GM12878 (cell line): ENCODE results near the gene SCLT1. TPM values are rescaled to one million over a fixed set of nuclear protein-coding genes. Genes with fewer than 3 reads are reported as not detected.

Source experiments
- ATAC-seq: fragments of 200-7000 bp; cut with Tn5 transposase; 3 replicates; pipeline ENCODE4 v1.9.1; 2020; ENCODE audit warnings: mild to moderate bottlenecking, moderate library complexity
- BruUV-seq: library from RNA; stranded (reverse); fragments of 400-500 nt; replicated peaks from 2 replicates; lab custom pipeline; 2021; lab: Mats Ljungman, UMichigan
- CTCF ChIA-PET: fragments of 300-600 bp; sonication (Branson Sonifier 250); formaldehyde crosslinking; extraction: SDS; loops from one replicate; lab custom pipeline; 2021; ENCODE audit warnings: inconsistent platforms; lab: Yijun Ruan, JAX
- POLR2A ChIA-PET: fragments of 350-600 bp; formaldehyde crosslinking; extraction: SDS; loops from one replicate; lab custom pipeline; 2021; ENCODE audit warnings: inconsistent platforms; lab: Charles Lee
- RAD21 ChIA-PET: fragments of 300-600 bp; sonication (Branson Sonifier 250); formaldehyde crosslinking; loops from one replicate; lab custom pipeline; 2023; ENCODE audit warnings: antibody characterized with exemption; ENCODE audit not compliant: unreplicated experiment; lab: Charles Lee
- SMC1A ChIA-PET: fragments of 300-600 bp; sonication (Branson Sonifier 250); formaldehyde crosslinking; loops from one replicate; lab custom pipeline; 2023; ENCODE audit not compliant: unreplicated experiment, uncharacterized antibody; lab: Charles Lee
- DNase-seq: peaks from one replicate; pipeline ENCODE4 v3.0.0-alpha.2; 2011; ENCODE audit warnings: low read depth, low spot score
- FAIRE-seq: peaks from 3 replicates; lab custom pipeline; 2011; peaks lifted over from hg19 to GRCh38; lab: Jason Lieb, UNC
- H2AFZ ChIP-seq: 2 replicates; pipeline ENCODE4 v1.6.0; 2011; ENCODE audit warnings: low read depth, low read length, control low read depth; ENCODE audit not compliant: control insufficient read depth
- H3K27ac ChIP-seq: 2 replicates; pipeline ENCODE4 v1.5.1; 2011; ENCODE audit warnings: control low read depth; ENCODE audit not compliant: control insufficient read depth, insufficient read depth
- H3K27me3 ChIP-seq, 2 experiments: replicated peaks in 1 of 2; 2 replicates each; pipeline versions ENCODE4 v1.6.0 to v1.6.1; 2011; ENCODE audit warnings: low read length in 1 of 2; ENCODE audit not compliant: control insufficient read depth in 2 of 2, insufficient read depth in 2 of 2
- H3K36me3 ChIP-seq, 2 experiments: 2 replicates each; pipeline ENCODE4 v1.5.1; 2011; ENCODE audit warnings: low read length in 1 of 2; ENCODE audit not compliant: control insufficient read depth in 2 of 2, insufficient read depth in 2 of 2
- H3K4me1 ChIP-seq: 2 replicates; pipeline ENCODE4 v1.6.1; 2011; ENCODE audit warnings: mild to moderate bottlenecking, low read length, moderate library complexity, mixed read lengths; ENCODE audit not compliant: control insufficient read depth, insufficient read depth
- H3K4me2 ChIP-seq: 2 replicates; pipeline ENCODE4 v1.6.0; 2011; ENCODE audit warnings: control low read depth; ENCODE audit not compliant: control insufficient read depth, insufficient read depth
- H3K4me3 ChIP-seq: fragments of 200-600 bp; sonication (generic); 2 replicates; pipeline ENCODE4 v1.5.1; 2016
- H3K79me2 ChIP-seq: 2 replicates; pipeline ENCODE4 v1.6.0; 2011; ENCODE audit warnings: low read length; ENCODE audit not compliant: control insufficient read depth, insufficient read depth
- H3K9ac ChIP-seq: 2 replicates; pipeline ENCODE4 v1.8.0; 2011; ENCODE audit warnings: low read length, control low read depth, mixed read lengths; ENCODE audit not compliant: control insufficient read depth, insufficient read depth
- H3K9me3 ChIP-seq: replicated peaks from 3 replicates; pipeline ENCODE4 v1.5.1; 2011; ENCODE audit warnings: mild to moderate bottlenecking, low read length; ENCODE audit not compliant: control insufficient read depth, insufficient read depth
- H4K20me1 ChIP-seq: 2 replicates; pipeline ENCODE4 v1.6.0; 2011; ENCODE audit not compliant: control insufficient read depth, insufficient read depth
- ATF7 ChIP-seq: fragments of 450-650 bp; IDR thresholded peaks from 2 replicates; pipeline ENCODE4 v1.6.1; 2016; ENCODE audit warnings: low read depth, mild to moderate bottlenecking
- CEBPZ ChIP-seq: fragments of 150-350 bp; IDR thresholded peaks from 2 replicates; pipeline ENCODE4 v1.6.1; 2016; ENCODE audit warnings: low read depth, low read length
- HDGF ChIP-seq: fragments of 450-650 bp; IDR thresholded peaks from 2 replicates; pipeline ENCODE4 v1.6.1; 2016; ENCODE audit warnings: antibody characterized with exemption
- MYC ChIP-seq: IDR thresholded peaks from 2 replicates; pipeline ENCODE4 v1.6.1; 2011; ENCODE audit warnings: mild to moderate bottlenecking, low read length, moderate library complexity, inconsistent platforms; ENCODE audit not compliant: insufficient read depth, insufficient replicate concordance, insufficient read length, severe bottlenecking
- NFXL1 ChIP-seq: fragments of 450-650 bp; IDR thresholded peaks from 2 replicates; pipeline ENCODE4 v1.6.1; 2017; ENCODE audit warnings: antibody characterized with exemption, mild to moderate bottlenecking, borderline replicate concordance
- PAX8 ChIP-seq: fragments of 450-650 bp; IDR thresholded peaks from 2 replicates; pipeline ENCODE4 v1.6.1; 2017; ENCODE audit warnings: mild to moderate bottlenecking, moderate library complexity
- POLR2AphosphoS2 ChIP-seq: IDR thresholded peaks from 2 replicates; pipeline ENCODE4 v1.6.1; 2011; ENCODE audit warnings: low read depth, mild to moderate bottlenecking, low read length, improper control_type of control experiment, moderate library complexity
- SIN3A ChIP-seq: IDR thresholded peaks from 2 replicates; pipeline ENCODE4 v1.6.1; 2012; ENCODE audit warnings: low read depth, low read length, improper control_type of control experiment
- WRNIP1 ChIP-seq: IDR thresholded peaks from 2 replicates; pipeline ENCODE4 v1.6.1; 2011; ENCODE audit warnings: low read depth, low read length, improper control_type of control experiment, borderline replicate concordance
- ZBED1 ChIP-seq: IDR thresholded peaks from 2 replicates; pipeline ENCODE4 v1.6.1; 2016; ENCODE audit warnings: borderline replicate concordance
- WGBS: methylation state at CpG from one replicate; pipeline ENCODE4 v1.1.6; 2016; ENCODE audit warnings: low lambda C conversion rate; ENCODE audit not compliant: insufficient replicate concordance, insufficient coverage; ENCODE audit errors: missing lambda C conversion rate; 5-methylcytosine and 5-hydroxymethylcytosine counted together
- in situ Hi-C: fragments of 300-500 bp; cut with MboI; formaldehyde crosslinking; loops from 9 replicates; pipeline ENCODE4 v1.14.3; 2018; ENCODE audit warnings: mixed read lengths
- intact Hi-C: fragments of 100-400 bp; cut with micrococcal nuclease; formaldehyde crosslinking; loops from one replicate; pipeline ENCODE4 v1.14.2; 2022; ENCODE audit not compliant: unreplicated experiment
- polyA plus RNA-seq, 11 experiments: library from polyadenylated mRNA; depleted of rRNA in 4 of 11; unstranded in 6 of 11; stranded (reverse) in 5 of 11; fragments of >200 nt; fragmentation: Nextera tagmentation in 4 of 11; fragmentation: Illumina TruSeq in 1 of 11; extraction: Ambion mirVana in 4 of 11; extraction: Trizol in 1 of 11; gene quantifications; 1 replicate in 1 of 11; 2 replicates in 10 of 11; pipeline versions ENCODE4 v1.2.1 to v1.2.3, GENCODE V29; 2011 to 2016; ENCODE audit warnings: inconsistent platforms in 2 of 11, missing spikeins in 2 of 11, low read depth in 1 of 11
- total RNA-seq, 4 experiments: library from RNA; depleted of rRNA in 3 of 4; stranded (reverse); fragments of >200 nt in 3 of 4; fragmentation: Illumina TruSeq in 1 of 4; extraction: Trizol in 1 of 4; gene quantifications; 2 replicates each; pipeline versions ENCODE4 v1.2.1 to v1.2.3, GENCODE V29; 2013 to 2021
- TF ChIP-seq, protein P1 (sequence below): fragments of 450-650 bp; IDR thresholded peaks from 2 replicates; pipeline ENCODE4 v1.6.1; 2017; ENCODE audit warnings: borderline replicate concordance
- TF ChIP-seq, protein P2 (sequence below): fragments of 450-650 bp; conservative IDR thresholded peaks from 2 replicates; pipeline ENCODE4 v1.6.1; 2017; ENCODE audit warnings: mild to moderate bottlenecking, moderate library complexity

The SCLT1 gene
- total and polyA plus RNA-seq, 10 of the 15 experiments (the other 5 are each of a cell fraction or from before 2014, with no cell fraction given) = 7.8 to 31.4 (median 19.6) TPM

- ATAC-seq = peak; percentile 9; the same call in 1 of the 3 replicates
- 2% methylated on average over 11 of the region's 11 CpGs for WGBS
- Histone ChIP-seq H3K9ac (peak overlapping the region; percentile 83), H3K79me2 (peaks cover 55% of the 10 kb centered on the region), H3K9me3 (no peaks in the 10 kb centered on the region), H2AFZ (peak overlapping the region; percentile 50), H3K4me3 (peak overlapping the region; percentile 80), H3K4me1 (peaks cover 3% of the 10 kb centered on the region; the same call in 1 of the 2 replicates), H3K27me3 (no peaks in the 10 kb centered on the region), H3K36me3 (no peaks in the 10 kb centered on the region), H4K20me1 (no peaks in the 10 kb centered on the region), H3K27ac (peak overlapping the region; percentile 78), H3K4me2 (peak overlapping the region; percentile 78)
- BruUV-seq = TSS peak; percentile 70
- POLR2A ChIA-PET = interaction anchor here (0.8 to 2.0 kb wide), 10 partner anchors 10 to 806 kb away, joined by 3 to 17 read pairs (median 4); partner anchors contain the start of gene JADE1
- in situ Hi-C loops (loop anchor here (10.0 kb wide), 1 partner anchor 278 kb away; no protein-coding TSS in a partner anchor), intact Hi-C loops (loop anchor here (1.0 to 5.0 kb wide), 4 partner anchors 176 to 805 kb away; partner anchors contain the start of gene PGRMC2)
- SMC1A ChIA-PET = interaction anchor here (0.7 to 2.9 kb wide), 12 partner anchors 15 to 281 kb away, joined by 3 to 17 read pairs (median 3); no protein-coding TSS in a partner anchor
- CTCF ChIA-PET = interaction anchor here (1.0 to 2.4 kb wide), 5 partner anchors 11 to 639 kb away, joined by 3 to 6 read pairs (median 3); no protein-coding TSS in a partner anchor
- DNase-seq = no peak
- TF ChIP-seq MYC (no peak), CEBPZ (no peak), ZBED1 (no peak), WRNIP1 (no peak), ATF7 (no peak), PAX8 (no peak), NFXL1 (no peak), HDGF (no peak), SIN3A (no peak), POLR2AphosphoS2 (no peak)
- TF ChIP-seq, protein P1, sequence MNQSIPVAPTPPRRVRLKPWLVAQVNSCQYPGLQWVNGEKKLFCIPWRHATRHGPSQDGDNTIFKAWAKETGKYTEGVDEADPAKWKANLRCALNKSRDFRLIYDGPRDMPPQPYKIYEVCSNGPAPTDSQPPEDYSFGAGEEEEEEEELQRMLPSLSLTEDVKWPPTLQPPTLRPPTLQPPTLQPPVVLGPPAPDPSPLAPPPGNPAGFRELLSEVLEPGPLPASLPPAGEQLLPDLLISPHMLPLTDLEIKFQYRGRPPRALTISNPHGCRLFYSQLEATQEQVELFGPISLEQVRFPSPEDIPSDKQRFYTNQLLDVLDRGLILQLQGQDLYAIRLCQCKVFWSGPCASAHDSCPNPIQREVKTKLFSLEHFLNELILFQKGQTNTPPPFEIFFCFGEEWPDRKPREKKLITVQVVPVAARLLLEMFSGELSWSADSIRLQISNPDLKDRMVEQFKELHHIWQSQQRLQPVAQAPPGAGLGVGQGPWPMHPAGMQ = no peak
- TF ChIP-seq, protein P2, sequence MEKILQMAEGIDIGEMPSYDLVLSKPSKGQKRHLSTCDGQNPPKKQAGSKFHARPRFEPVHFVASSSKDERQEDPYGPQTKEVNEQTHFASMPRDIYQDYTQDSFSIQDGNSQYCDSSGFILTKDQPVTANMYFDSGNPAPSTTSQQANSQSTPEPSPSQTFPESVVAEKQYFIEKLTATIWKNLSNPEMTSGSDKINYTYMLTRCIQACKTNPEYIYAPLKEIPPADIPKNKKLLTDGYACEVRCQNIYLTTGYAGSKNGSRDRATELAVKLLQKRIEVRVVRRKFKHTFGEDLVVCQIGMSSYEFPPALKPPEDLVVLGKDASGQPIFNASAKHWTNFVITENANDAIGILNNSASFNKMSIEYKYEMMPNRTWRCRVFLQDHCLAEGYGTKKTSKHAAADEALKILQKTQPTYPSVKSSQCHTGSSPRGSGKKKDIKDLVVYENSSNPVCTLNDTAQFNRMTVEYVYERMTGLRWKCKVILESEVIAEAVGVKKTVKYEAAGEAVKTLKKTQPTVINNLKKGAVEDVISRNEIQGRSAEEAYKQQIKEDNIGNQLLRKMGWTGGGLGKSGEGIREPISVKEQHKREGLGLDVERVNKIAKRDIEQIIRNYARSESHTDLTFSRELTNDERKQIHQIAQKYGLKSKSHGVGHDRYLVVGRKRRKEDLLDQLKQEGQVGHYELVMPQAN = no peak
- RAD21 ChIA-PET = interaction anchor here (0.7 to 3.0 kb wide), 10 partner anchors 9 to 810 kb away, joined by 3 to 18 read pairs (median 4); no protein-coding TSS in a partner anchor
- no peak for FAIRE-seq
Measured at GRCh38 chr4:129092631-129093190, 628 bp downstream of the SCLT1 start.
